Loucy (cell line): ENCODE data around the gene MED13L.

Source experiments
- CTCF ChIP-seq: fragments of 200-600 bp; sonication (generic); conservative IDR thresholded peaks from 2 replicates; pipeline ENCODE4 v1.5.1; 2014; ENCODE audit warnings: mild to moderate bottlenecking, antibody characterized with exemption, low read length
- EZH2phosphoT487 ChIP-seq: fragments of 200-600 bp; IDR thresholded peaks from 2 replicates; pipeline ENCODE4 v1.6.1; 2018; ENCODE audit warnings: antibody characterized with exemption, mild to moderate bottlenecking, moderate library complexity, borderline replicate concordance

- TF ChIP-seq CTCF (no peak), EZH2phosphoT487 (no peak)
Measured at GRCh38 chr12:116183741-116184141, 93.8 kb downstream of the MED13L start.
